H1 (cell line): ENCODE data around the gene ZNF214. TPM values are rescaled to one million over a fixed set of nuclear protein-coding genes. Genes with fewer than 3 reads are reported as not detected.

Experiments
- RAD21 ChIP-seq, 2 experiments: IDR thresholded peaks in 1 of 2; conservative IDR thresholded peaks in 1 of 2; 2 replicates each; pipeline ENCODE4 v1.6.1; 2011; ENCODE audit warnings: low read depth in 2 of 2, low read length in 2 of 2, improper control_type of control experiment in 1 of 2, inconsistent platforms in 1 of 2, mild to moderate bottlenecking in 1 of 2, moderate library complexity in 1 of 2
- polyA plus RNA-seq, 7 experiments: library from polyadenylated mRNA; depleted of rRNA in 3 of 7; stranded (reverse) in 5 of 7; unstranded in 2 of 7; fragments of >200 nt in 5 of 7; fragments of 200-250 nt in 2 of 7; gene quantifications; 1 replicate in 5 of 7; 2 replicates in 1 of 7; 4 replicates in 1 of 7; pipeline versions ENCODE4 v1.2.1 to v1.2.3, GENCODE V29; 2011 to 2013; ENCODE audit warnings: missing spikeins in 2 of 7, mixed read lengths in 2 of 7
- total RNA-seq: library from RNA; stranded (reverse); fragmentation: NEBNext Ultra II Directional; extraction: Animal tissue kit (Norgen Biotek cat#: 25700); gene quantifications from 2 replicates; pipeline ENCODE4 v1.2.1, GENCODE V29; 2021

ZNF214 gene
- total and polyA plus RNA-seq, 2 of the 8 experiments (the other 6 are each of a cell fraction or from before 2014, with no cell fraction given), result 0.80 to 3.2 TPM

DNA sequence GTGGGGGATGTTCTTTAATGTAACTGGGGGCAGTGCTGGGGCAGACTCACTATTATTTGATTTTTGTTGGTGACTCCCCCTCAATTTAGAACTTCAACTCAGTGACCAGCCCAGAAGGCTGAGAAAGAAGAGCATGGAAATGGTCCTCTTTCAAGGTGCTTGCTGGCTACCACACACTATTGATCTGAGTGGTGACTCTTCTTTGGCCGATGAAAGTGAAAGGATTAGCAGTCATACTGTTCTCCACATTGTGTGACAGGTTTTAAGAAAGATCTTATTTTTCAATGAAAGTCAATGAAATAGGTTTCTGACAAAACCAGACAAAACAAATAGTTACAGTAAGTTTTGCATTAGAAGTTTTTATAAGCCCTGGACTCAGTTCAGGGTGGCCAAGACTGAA lies 30.0 kb upstream of the ZNF214 start (continued):
- TF ChIP-seq RAD21 (IDR thresholded peaks at IDR 0.05 in 1 of 2, conservative IDR thresholded peaks at IDR 0.05 in 1 of 2; ENCODE audit: low read depth in 2 of 2, low read length in 2 of 2), result no peak
